Effector CD8-positive, alpha-beta T cell (primary cell): Measurements from ENCODE around the gene RUBCNL.

Source experiments
- DNase-seq: peaks from one replicate; lab custom pipeline; 2025; lab: John Stamatoyannopoulos, UW

The RUBCNL gene

GRCh38 chr13:46310066-46310465, 77.0 kb downstream of the RUBCNL start:
- no peak for DNase-seq

- no peak for DNase-seq
Observed at GRCh38 chr13:46307554-46307953, 79.5 kb downstream of the RUBCNL start.

GRCh38 chr13:46304546-46304945, 82.5 kb downstream of the RUBCNL start:
- DNase-seq, result no peak

- DNase-seq, result no peak
Observed at GRCh38 chr13:46303742-46304385, 83.2 kb downstream of the RUBCNL start.

GRCh38 chr13:46297361-46297811, 89.7 kb downstream of the RUBCNL start:
- no peak for DNase-seq

- no peak for DNase-seq
Observed at GRCh38 chr13:46296921-46297320, 90.1 kb downstream of the RUBCNL start.

GRCh38 chr13:46296115-46296822, 90.8 kb downstream of the RUBCNL start:
- DNase-seq, result no peak

GRCh38 chr13:46295491-46296114, 91.4 kb downstream of the RUBCNL start:
- peak; percentile 34 for DNase-seq

GRCh38 chr13:46293436-46293835, 93.6 kb downstream of the RUBCNL start:
- DNase-seq, result no peak
